Transverse colon (tissue), 4 donors: ENCODE data around the gene TST. TPM values are rescaled to one million over a fixed set of nuclear protein-coding genes. Genes with fewer than 3 reads are reported as not detected.
A peak's percentile ranks its signal among the peaks of the same experiment; 100 is the strongest.

ENCODE experiments used
- DNase-seq: peaks from one replicate; pipeline ENCODE4 v3.0.0-alpha.2; 2019
- H3K27ac ChIP-seq, 4 donors: fragments of 200-600 bp; sonication (generic); 2 replicates each; pipeline ENCODE4 v1.5.1; 2016 to 2018; ENCODE audit warnings: inconsistent platforms in 4 of 4
- H3K27me3 ChIP-seq: fragments of 200-600 bp; sonication (generic); 2 replicates; pipeline ENCODE4 v1.5.1; 2017; ENCODE audit warnings: inconsistent platforms
- H3K36me3 ChIP-seq, 4 donors: fragments of 200-600 bp; sonication (generic); 2 replicates each; pipeline ENCODE4 v1.5.1; 2017 to 2019; ENCODE audit warnings: inconsistent platforms in 4 of 4
- H3K4me1 ChIP-seq, 4 donors: fragments of 200-600 bp; sonication (generic); 2 replicates each; pipeline ENCODE4 v1.5.1; 2017 to 2020; ENCODE audit warnings: inconsistent platforms in 4 of 4
- H3K4me3 ChIP-seq, 4 donors: fragments of 200-600 bp; sonication (generic); 1 replicate in 1 of 4; 2 replicates in 3 of 4; pipeline versions ENCODE4 v1.5.1 to v1.6.1; 2017 to 2019; ENCODE audit warnings: inconsistent platforms in 4 of 4
- H3K9me3 ChIP-seq, 2 donors: fragments of 200-600 bp; sonication (generic); 2 replicates each; pipeline ENCODE4 v1.5.1; 2017 to 2019; ENCODE audit warnings: inconsistent platforms in 2 of 2
- CTCF ChIP-seq, 5 experiments: fragments of 200-600 bp in 3 of 5; fragments of 450-650 bp in 2 of 5; sonication (generic) in 3 of 5; IDR thresholded peaks; 1 replicate in 2 of 5; 2 replicates in 3 of 5; pipeline ENCODE4 v1.5.1; 2016 to 2017; ENCODE audit warnings: antibody characterized with exemption in 5 of 5, inconsistent platforms in 3 of 5, mild to moderate bottlenecking in 2 of 5, moderate library complexity in 1 of 5
- EP300 ChIP-seq: sonication (generic); formaldehyde crosslinking; IDR thresholded peaks from one replicate; pipeline ENCODE4 v1.6.1; 2017; ENCODE audit warnings: antibody characterized with exemption, low read depth
- POLR2A ChIP-seq: fragments of 450-650 bp; IDR thresholded peaks from one replicate; pipeline ENCODE4 v1.6.1; 2016; ENCODE audit warnings: antibody characterized with exemption, mild to moderate bottlenecking, moderate library complexity
- POLR2AphosphoS5 ChIP-seq, 3 donors: sonication (generic); formaldehyde crosslinking; IDR thresholded peaks; one replicate each; pipeline ENCODE4 v1.6.1; 2016; ENCODE audit warnings: antibody characterized with exemption in 3 of 3
- WGBS, 2 donors: methylation state at CpG; one replicate each; pipeline ENCODE4 v1.1.5; 2018; ENCODE audit warnings: low coverage in 1 of 2; 5-methylcytosine and 5-hydroxymethylcytosine counted together
- in situ Hi-C, 4 donors: fragments of 200-750 bp; cut with MboI; loops; one replicate each; pipeline versions ENCODE4 v1.15.0 to v1.15.1; 2017; ENCODE audit warnings: low sequenced_read_pairs in 3 of 4, low pct_ligation_motif_present in 1 of 4, low pct_unique_long_range_greater_than_20kb in 1 of 4
- intact Hi-C: fragments of 100-400 bp; cut with DNase I; formaldehyde crosslinking; loops from one replicate; pipeline ENCODE4 v1.15.1; 2023; ENCODE audit warnings: low total_unique reads
- total RNA-seq, 4 donors: library from RNA; depleted of rRNA; stranded (reverse); fragments of >200 nt; gene quantifications; one replicate each; pipeline ENCODE4 v1.1.0, GENCODE V29; 2016

The TST gene
- total RNA-seq, 4 donors from 2014 or later, result 246 to 719 (median 557) TPM

- no peaks in the 10 kb centered on the region for H3K9me3 ChIP-seq
- H3K27me3 ChIP-seq, result no peaks in the 10 kb centered on the region
- TF ChIP-seq POLR2A, result no peak
- TF ChIP-seq CTCF (IDR thresholded peaks at IDR 0.05), result peak; percentile 61 to 77 (median 70)
- no peak for TF ChIP-seq POLR2AphosphoS5 (IDR thresholded peaks at IDR 0.05)
- no peak for TF ChIP-seq EP300
- peaks cover 0 to 5% (median 0%) of the 10 kb centered on the region in 4 donors for H3K36me3 ChIP-seq
- peak; percentile 53 for DNase-seq
- peaks cover 48 to 73% (median 63%) of the 10 kb centered on the region in 4 donors for H3K4me1 ChIP-seq
- H3K4me3 ChIP-seq, result no peak overlapping the region
- H3K27ac ChIP-seq, result peak overlapping the region; percentile 92 to 99 (median 99)
- intact Hi-C loops, result no loop called here
- 39 to 42% methylated on average over 5 to 13 of the region's 13 CpGs for WGBS, 2 donors
- in situ Hi-C loops, result no loop called here
Measured at GRCh38 chr22:37021710-37022482, 2.6 kb upstream of the TST start.

GRCh38 chr22:37021041-37021440 lies 1.8 kb upstream of the TST start:
- H3K9me3 ChIP-seq, result no peaks in the 10 kb centered on the region
- TF ChIP-seq POLR2A (peak; percentile 83), CTCF (IDR thresholded peaks at IDR 0.05) (no peak), EP300 (no peak), POLR2AphosphoS5 (IDR thresholded peaks at IDR 0.05) (peak; percentile 56 to 88 (median 84))
- H3K27me3 ChIP-seq, result no peaks in the 10 kb centered on the region
- H3K27ac ChIP-seq, result peak overlapping the region; percentile 92 to 99 (median 99)
- DNase-seq, result peak; percentile 80
- peaks cover 0 to 4% (median 0%) of the 10 kb centered on the region in 4 donors for H3K36me3 ChIP-seq
- peak overlapping the region in 3 of 4 donors; percentile 56 to 97 (median 96) for H3K4me3 ChIP-seq
- in situ Hi-C loops (no loop called here), intact Hi-C loops (no loop called here)
- H3K4me1 ChIP-seq, result peaks cover 53 to 80% (median 69%) of the 10 kb centered on the region in 4 donors
- 57% methylated on average over 5 of the region's 5 CpGs; no CpG with 5 or more reads in 1 of the 2 donors for WGBS, 2 donors

GRCh38 chr22:37020192-37020479 lies 889 bp upstream of the TST start:
- Histone ChIP-seq H3K27ac (peak overlapping the region; percentile 92 to 99 (median 99)), H3K4me1 (peaks cover 52 to 78% (median 75%) of the 10 kb centered on the region in 4 donors), H3K9me3 (no peaks in the 10 kb centered on the region), H3K27me3 (no peaks in the 10 kb centered on the region), H3K4me3 (peak overlapping the region; percentile 56 to 97 (median 88)), H3K36me3 (peaks cover 0 to 4% (median 0%) of the 10 kb centered on the region in 4 donors)
- TF ChIP-seq POLR2A (peak; percentile 80), EP300 (no peak), POLR2AphosphoS5 (IDR thresholded peaks at IDR 0.05) (peak in 2 of 3 donors; percentile 70 to 75)
- in situ Hi-C loops, result no loop called here
- 0% methylated on average over 5 of the region's 5 CpGs; no CpG with 5 or more reads in 1 of the 2 donors for whole genome bisulfite sequencing, 2 donors
- DNase-seq, result peak; percentile 75
- intact Hi-C loops, result no loop called here

GRCh38 chr22:37018815-37019308 lies 385 bp downstream of the TST start:
- Histone ChIP-seq H3K36me3 (no peaks in the 10 kb centered on the region), H3K4me1 (peaks cover 49 to 79% (median 76%) of the 10 kb centered on the region in 4 donors), H3K4me3 (peak overlapping the region; percentile 56 to 97 (median 93)), H3K27me3 (no peaks in the 10 kb centered on the region), H3K9me3 (no peaks in the 10 kb centered on the region), H3K27ac (peak overlapping the region; percentile 92 to 99 (median 99))
- peak; percentile 86 for DNase-seq
- in situ Hi-C loops (no loop called here), intact Hi-C loops (no loop called here)
- TF ChIP-seq EP300, result no peak
- peak; percentile 63 for TF ChIP-seq POLR2A
- peak in 2 of 3 donors; percentile 25 to 51 for TF ChIP-seq POLR2AphosphoS5 (IDR thresholded peaks at IDR 0.05)
- TF ChIP-seq CTCF (IDR thresholded peaks at IDR 0.05), result peak in 1 of 5 experiments; percentile 24
- WGBS, 2 donors, result 6% methylated on average over 17 of the region's 35 CpGs; no CpG with 5 or more reads in 1 of the 2 donors
